ENCODE measurements around the gene NEDD4L. TPM values are rescaled to one million over a fixed set of nuclear protein-coding genes. Genes with fewer than 3 reads are reported as not detected.

NEDD4L gene
- total and polyA plus RNA-seq, 4 donors = 10.2 to 20.3 (median 13.2) TPM

DNA sequence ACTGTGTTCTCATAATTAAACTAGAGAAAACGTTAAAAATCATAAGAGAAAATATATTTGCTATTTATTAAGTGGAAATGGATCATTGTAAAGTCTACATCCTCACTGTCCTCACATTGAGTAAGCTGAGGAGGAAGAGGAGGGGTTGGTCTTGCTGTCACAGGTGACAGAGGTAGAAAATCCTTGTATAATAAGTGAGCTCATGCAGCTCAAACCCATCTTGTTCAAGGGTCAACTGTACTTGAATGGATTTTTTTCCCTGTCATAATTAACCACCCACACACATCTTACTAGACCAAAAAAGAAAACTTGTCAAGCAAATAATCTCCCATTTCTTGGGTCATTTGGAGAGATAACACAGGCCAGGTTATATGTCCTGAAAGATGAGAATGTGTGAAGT lies 231.2 kb downstream of the NEDD4L start:
- TF ChIP-seq GABPA (IDR thresholded peaks at IDR 0.05 in 1 of 2, conservative IDR thresholded peaks at IDR 0.05 in 1 of 2) (no peak), TAF1 (conservative IDR thresholded peaks at IDR 0.05) (no peak), ZBTB33 (IDR thresholded peaks at IDR 0.05) (no peak), RXRA (IDR thresholded peaks at IDR 0.05) (no peak), FOXA1 (IDR thresholded peaks at IDR 0.05) (no peak), MAX (IDR thresholded peaks at IDR 0.05) (no peak)
- H3K27me3 ChIP-seq (ENCODE audit: control insufficient read depth in 4 of 4, insufficient read depth in 4 of 4, low read length in 3 of 4) = no peaks in the 10 kb centered on the region
- H3K4me1 ChIP-seq (ENCODE audit: control insufficient read depth in 4 of 4, insufficient read depth in 4 of 4, low read length in 3 of 4) = peaks cover 5 to 34% (median 22%) of the 10 kb centered on the region in 4 donors
- H3K9ac ChIP-seq (ENCODE audit: low read depth in 1 of 2, low read length in 2 of 2) = no peak overlapping the region
- H3K4me3 ChIP-seq (ENCODE audit: low read depth in 1 of 3, low read length in 3 of 3) = no peak overlapping the region
- no peak overlapping the region for H3K27ac ChIP-seq (ENCODE audit: low read depth in 1 of 2, low read length in 2 of 2)
- 86% methylated on average over 1 of the region's 1 CpG for WGBS
- no peak for DNase-seq (ENCODE audit: low spot score)
- H3K9me3 ChIP-seq (ENCODE audit: control insufficient read depth in 4 of 4, low read length in 3 of 4) = no peaks in the 10 kb centered on the region
- H3K36me3 ChIP-seq (ENCODE audit: control insufficient read depth in 4 of 4, insufficient read depth in 3 of 4, low read depth in 1 of 4, low read length in 3 of 4) = no peaks in the 10 kb centered on the region

DNA sequence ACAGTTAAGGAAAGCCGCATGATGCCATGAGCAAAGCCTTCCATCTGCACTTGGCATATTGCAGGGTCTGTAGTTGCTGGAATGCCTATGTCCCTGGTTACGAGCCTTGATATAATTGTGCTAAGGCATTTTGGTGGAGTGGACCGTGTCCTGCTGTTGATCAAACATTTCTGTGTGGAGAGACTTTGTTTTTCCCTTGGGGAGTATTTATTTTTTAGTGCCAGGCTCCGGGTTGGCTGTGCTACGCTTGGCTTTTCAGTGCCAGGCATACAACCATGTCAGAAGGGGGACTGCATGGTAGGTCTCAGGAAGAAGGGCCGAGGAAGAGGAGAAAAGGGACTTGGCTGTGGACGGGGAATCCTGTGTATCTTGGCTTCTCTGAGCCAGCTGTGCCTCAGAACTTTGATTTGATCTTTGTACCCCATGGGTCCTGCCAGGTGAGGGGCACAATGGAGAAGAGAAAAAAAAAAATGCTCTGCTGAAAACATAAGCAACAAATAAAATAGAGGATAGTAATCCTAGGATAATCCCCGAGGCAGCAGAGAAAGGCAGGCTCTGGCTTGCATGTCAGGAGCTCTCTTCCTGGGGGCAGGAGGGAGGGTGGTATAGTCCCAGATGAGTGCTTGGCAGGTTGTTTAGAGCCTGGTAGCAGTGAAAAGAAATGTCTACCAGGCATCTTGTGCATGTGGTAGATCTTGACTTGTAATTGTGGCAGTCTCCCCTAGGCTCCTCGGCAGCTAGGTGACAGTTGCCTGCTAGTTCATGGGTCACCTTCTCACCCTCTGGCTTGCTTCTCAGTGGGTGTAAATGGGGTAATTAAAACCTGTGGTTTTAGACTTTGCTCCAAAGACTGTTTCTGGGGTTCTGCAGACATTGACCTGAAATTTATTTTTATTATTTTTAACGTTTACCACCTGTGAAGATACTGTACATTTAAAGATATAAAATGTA lies 233.0 kb downstream of the NEDD4L start:
- H3K9me3 ChIP-seq (ENCODE audit: control insufficient read depth in 4 of 4, low read length in 3 of 4) = no peaks in the 10 kb centered on the region
- peaks cover 6 to 37% (median 25%) of the 10 kb centered on the region in 4 donors for H3K4me1 ChIP-seq (ENCODE audit: control insufficient read depth in 4 of 4, insufficient read depth in 4 of 4, low read length in 3 of 4)
- no peak for DNase-seq (ENCODE audit: low spot score)
- H3K27ac ChIP-seq (ENCODE audit: low read depth in 1 of 2, low read length in 2 of 2) = peak overlapping the region; percentile 46 to 49
- peak overlapping the region in 1 of 2 donors; percentile 60 for H3K9ac ChIP-seq (ENCODE audit: low read depth in 1 of 2, low read length in 2 of 2)
- TF ChIP-seq YY1 (IDR thresholded peaks at IDR 0.05) = peak; percentile 82
- no peak for TF ChIP-seq EGR1 (IDR thresholded peaks at IDR 0.05; ENCODE audit: low read depth in 2 of 2)
- TF ChIP-seq, protein P1, sequence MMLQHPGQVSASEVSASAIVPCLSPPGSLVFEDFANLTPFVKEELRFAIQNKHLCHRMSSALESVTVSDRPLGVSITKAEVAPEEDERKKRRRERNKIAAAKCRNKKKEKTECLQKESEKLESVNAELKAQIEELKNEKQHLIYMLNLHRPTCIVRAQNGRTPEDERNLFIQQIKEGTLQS (IDR thresholded peaks at IDR 0.05) = no peak
- TF ChIP-seq RXRA (IDR thresholded peaks at IDR 0.05) = peak; percentile 35 to 80
- TF ChIP-seq REST (IDR thresholded peaks at IDR 0.05) = peak; percentile 30
- no peak for TF ChIP-seq TAF1 (conservative IDR thresholded peaks at IDR 0.05)
- peak; percentile 63 for TF ChIP-seq SP1 (IDR thresholded peaks at IDR 0.05)
- TF ChIP-seq FOXA1 (IDR thresholded peaks at IDR 0.05) = peak; percentile 14
- TF ChIP-seq RAD21 (IDR thresholded peaks at IDR 0.05) = peak in 1 of 2 donors; percentile 16
- no peak for TF ChIP-seq ZBTB33 (IDR thresholded peaks at IDR 0.05)
- no peak for TF ChIP-seq NR2F2 (IDR thresholded peaks at IDR 0.05)
- peak; percentile 85 to 89 for TF ChIP-seq HNF4A (conservative IDR thresholded peaks at IDR 0.05)
- TF ChIP-seq, protein P2, sequence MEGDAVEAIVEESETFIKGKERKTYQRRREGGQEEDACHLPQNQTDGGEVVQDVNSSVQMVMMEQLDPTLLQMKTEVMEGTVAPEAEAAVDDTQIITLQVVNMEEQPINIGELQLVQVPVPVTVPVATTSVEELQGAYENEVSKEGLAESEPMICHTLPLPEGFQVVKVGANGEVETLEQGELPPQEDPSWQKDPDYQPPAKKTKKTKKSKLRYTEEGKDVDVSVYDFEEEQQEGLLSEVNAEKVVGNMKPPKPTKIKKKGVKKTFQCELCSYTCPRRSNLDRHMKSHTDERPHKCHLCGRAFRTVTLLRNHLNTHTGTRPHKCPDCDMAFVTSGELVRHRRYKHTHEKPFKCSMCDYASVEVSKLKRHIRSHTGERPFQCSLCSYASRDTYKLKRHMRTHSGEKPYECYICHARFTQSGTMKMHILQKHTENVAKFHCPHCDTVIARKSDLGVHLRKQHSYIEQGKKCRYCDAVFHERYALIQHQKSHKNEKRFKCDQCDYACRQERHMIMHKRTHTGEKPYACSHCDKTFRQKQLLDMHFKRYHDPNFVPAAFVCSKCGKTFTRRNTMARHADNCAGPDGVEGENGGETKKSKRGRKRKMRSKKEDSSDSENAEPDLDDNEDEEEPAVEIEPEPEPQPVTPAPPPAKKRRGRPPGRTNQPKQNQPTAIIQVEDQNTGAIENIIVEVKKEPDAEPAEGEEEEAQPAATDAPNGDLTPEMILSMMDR (IDR thresholded peaks at IDR 0.05; ENCODE audit: low read depth, low read length, missing input control) = no peak
- TF ChIP-seq JUND (IDR thresholded peaks at IDR 0.05) = peak; percentile 24 to 27
- no peak for TF ChIP-seq FOXA2 (IDR thresholded peaks at IDR 0.05)
- no peak for TF ChIP-seq GABPA (IDR thresholded peaks at IDR 0.05 in 1 of 2, conservative IDR thresholded peaks at IDR 0.05 in 1 of 2)
- peak; percentile 36 for TF ChIP-seq HNF4G (IDR thresholded peaks at IDR 0.05)
- TF ChIP-seq MAX (IDR thresholded peaks at IDR 0.05) = no peak
- no peaks in the 10 kb centered on the region for H3K27me3 ChIP-seq (ENCODE audit: control insufficient read depth in 4 of 4, insufficient read depth in 4 of 4, low read length in 3 of 4)
- H3K4me3 ChIP-seq (ENCODE audit: low read depth in 1 of 3, low read length in 3 of 3) = peak overlapping the region in 2 of 3 donors; percentile 7 to 13
- H3K36me3 ChIP-seq (ENCODE audit: control insufficient read depth in 4 of 4, insufficient read depth in 3 of 4, low read depth in 1 of 4, low read length in 3 of 4) = no peaks in the 10 kb centered on the region
- WGBS = 36% methylated on average over 10 of the region's 10 CpGs

All from liver (tissue), 9 donors.